ENCODE measurements around the gene INSRR.

GRCh38 chr1:156857532-156857931, 1.4 kb downstream of the INSRR start:
- TF ChIP-seq, protein P1, sequence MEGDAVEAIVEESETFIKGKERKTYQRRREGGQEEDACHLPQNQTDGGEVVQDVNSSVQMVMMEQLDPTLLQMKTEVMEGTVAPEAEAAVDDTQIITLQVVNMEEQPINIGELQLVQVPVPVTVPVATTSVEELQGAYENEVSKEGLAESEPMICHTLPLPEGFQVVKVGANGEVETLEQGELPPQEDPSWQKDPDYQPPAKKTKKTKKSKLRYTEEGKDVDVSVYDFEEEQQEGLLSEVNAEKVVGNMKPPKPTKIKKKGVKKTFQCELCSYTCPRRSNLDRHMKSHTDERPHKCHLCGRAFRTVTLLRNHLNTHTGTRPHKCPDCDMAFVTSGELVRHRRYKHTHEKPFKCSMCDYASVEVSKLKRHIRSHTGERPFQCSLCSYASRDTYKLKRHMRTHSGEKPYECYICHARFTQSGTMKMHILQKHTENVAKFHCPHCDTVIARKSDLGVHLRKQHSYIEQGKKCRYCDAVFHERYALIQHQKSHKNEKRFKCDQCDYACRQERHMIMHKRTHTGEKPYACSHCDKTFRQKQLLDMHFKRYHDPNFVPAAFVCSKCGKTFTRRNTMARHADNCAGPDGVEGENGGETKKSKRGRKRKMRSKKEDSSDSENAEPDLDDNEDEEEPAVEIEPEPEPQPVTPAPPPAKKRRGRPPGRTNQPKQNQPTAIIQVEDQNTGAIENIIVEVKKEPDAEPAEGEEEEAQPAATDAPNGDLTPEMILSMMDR (conservative IDR thresholded peaks at IDR 0.05; ENCODE audit: low read depth, low read length), result no peak
- TF ChIP-seq EZH2 (IDR thresholded peaks at IDR 0.05; ENCODE audit: low read length, unreplicated experiment), result no peak

All from PC-3 (cell line).